Activated T-cell treated with anti-CD3 and anti-CD28 coated beads for 1 hour (primary cell): Measurements from ENCODE around the gene IFNL1.
"Not testable (repeated sequence)": the region's sequence is repeated elsewhere in the genome, so short reads cannot be mapped to it uniquely, and the experiment has no call there.

Source experiments
- DNase-seq: peaks from one replicate; pipeline ENCODE4 v3.0.0-alpha.2; 2020; ENCODE audit warnings: low read depth

IFNL1 gene

GRCh38 chr19:39308531-39309304, 12.5 kb downstream of the IFNL1 start:
- DNase-seq: no peak

DNA sequence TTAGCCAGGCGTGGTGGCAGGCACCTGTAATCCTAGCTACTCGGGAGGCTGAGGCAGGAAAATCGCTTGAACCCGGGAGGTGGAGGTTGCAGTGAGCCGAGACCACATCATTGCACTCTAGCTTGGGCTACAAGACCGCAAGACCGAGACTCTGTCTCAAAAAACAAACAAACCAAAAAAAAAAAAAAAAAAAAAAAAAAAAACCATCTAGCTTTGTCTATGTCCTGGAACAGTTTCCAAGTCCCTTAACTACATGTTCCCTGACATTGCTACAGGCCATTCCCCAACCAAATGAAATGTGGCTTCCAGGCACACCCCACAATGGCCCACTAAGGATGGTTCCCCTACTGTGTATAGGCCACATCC, 13.1 kb downstream of the IFNL1 start:
- not testable (repeated sequence) for DNase-seq

DNA sequence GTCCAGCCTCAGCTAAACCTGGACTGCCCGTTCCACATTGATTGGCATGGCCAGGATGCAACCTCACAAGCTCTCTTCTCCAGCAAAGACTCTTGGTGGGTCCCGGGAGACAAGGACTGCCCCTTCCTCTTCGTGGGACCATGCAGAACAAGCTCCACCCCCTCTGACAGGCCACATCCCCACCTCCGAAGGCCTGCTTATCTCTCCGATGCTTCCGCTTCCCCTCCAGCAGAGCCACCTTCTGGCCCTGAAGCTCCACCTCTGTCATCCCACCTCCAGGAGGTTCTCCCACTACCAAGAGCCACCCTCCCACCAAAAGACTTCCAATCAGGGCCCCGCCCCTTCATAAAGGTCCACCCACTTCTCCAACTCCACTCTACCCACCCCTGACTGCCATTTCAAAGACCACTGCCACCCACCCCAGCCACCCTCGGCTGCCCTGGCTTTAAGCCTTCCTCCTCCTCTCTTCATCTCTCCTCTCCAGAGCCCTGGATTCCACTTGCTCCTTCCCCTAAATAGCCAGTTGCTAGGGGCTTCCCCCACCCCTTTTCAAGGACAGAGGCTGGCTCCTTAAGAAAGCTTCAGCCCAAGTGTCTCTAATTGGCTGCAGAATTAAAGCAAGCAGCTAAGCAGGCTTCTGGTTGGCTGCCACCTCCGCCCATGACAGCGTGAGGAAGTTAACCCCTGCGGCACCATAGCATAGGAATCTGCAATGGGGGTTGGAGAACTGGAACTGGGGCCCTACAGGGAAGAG, 14.5 kb downstream of the IFNL1 start:
- no peak for DNase-seq

- DNase-seq: no peak
These were observed 18.0 kb downstream of the IFNL1 start for GRCh38 chr19:39314016-39314728.

DNA sequence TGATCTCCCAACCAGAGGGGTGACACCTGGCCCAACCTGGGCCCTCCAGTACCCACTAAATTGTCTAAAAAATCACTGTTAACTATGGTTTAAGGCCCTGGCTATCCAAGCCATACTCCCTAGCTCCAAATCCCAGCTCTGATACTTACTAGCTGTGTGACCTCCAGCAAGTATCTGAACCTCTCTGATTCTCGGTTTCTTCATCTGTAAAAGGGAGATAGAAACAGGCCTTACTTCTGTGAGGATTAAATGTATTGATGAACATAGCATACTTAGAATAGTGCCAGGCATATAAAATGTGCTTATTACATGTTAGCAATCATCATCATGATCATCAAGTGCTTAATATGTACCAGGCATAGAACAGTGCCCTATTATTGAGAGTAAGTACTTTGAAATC, 19.7 kb downstream of the IFNL1 start:
- no peak for DNase-seq

DNA sequence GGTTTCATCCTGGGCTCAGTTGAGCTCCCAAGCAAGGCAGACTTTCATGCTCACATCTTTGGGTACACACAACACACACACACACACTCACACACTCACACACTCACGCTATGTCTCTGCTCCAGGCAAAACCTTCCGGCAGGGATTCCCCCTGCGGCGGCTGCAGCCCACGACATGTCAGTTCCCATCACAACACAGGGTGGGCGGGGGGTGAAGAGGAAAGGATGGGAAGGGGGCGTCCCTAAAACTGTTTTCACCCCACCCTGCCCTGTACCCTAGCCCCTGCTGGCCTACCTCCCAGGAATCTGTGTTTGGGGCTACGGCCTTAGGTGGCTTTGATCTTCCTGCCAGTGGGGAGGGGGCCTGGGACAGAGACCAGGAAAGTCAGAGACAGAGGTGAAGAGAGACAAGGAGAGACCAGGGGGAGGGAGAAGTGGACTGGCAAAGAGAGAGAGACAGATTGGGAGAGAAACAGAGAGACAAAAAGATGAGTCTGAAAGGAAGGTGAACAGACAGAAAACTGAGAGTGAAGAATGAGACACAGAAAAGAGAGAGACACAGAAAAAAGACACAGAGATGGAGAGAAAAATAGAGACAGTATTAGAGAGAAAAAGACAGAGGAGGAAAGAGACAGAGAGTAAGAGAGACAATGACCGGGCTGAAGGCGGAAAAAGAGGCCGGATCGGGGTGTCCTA, 20.6 kb downstream of the IFNL1 start:
- DNase-seq: no peak

DNA sequence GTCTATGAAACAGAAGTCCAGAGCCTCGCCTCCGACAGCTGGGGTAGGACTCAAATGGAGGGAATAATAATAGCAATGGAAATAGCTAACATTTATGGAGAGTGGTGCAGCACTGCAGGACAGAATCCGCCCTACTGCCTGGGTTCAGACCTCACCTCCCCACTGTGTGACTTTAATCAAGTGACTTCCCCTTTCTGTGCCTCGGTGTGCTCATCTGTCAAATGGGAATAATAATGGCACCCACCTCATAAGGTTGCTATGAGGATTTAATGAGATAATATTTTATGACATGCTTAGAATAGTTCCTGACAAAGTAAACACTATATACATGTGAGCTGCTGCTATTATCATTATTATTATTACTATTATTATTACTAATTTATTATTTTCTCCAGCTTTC, 21.3 kb downstream of the IFNL1 start:
- DNase-seq: no peak

GRCh38 chr19:39318071-39318470, 21.9 kb downstream of the IFNL1 start:
- DNase-seq: no peak

DNA sequence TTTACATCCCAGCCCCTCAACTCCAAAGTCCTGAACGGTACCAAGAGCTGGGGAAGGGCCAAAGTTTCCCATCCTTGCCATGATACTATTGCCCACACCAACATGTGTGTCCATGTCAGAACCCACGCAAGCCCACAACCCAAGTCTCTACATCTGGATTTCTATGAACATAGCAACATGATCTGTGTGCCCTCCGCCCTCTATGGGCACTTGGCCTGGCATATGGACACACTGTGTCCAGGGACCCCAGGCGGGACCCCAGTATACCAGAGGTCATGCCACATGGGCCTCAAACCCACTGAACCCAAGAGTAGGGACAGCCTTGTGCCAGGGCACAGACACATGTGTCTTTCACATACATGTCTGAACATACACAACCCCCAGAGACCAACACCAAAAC, 22.5 kb downstream of the IFNL1 start:
- DNase-seq: no peak

DNA sequence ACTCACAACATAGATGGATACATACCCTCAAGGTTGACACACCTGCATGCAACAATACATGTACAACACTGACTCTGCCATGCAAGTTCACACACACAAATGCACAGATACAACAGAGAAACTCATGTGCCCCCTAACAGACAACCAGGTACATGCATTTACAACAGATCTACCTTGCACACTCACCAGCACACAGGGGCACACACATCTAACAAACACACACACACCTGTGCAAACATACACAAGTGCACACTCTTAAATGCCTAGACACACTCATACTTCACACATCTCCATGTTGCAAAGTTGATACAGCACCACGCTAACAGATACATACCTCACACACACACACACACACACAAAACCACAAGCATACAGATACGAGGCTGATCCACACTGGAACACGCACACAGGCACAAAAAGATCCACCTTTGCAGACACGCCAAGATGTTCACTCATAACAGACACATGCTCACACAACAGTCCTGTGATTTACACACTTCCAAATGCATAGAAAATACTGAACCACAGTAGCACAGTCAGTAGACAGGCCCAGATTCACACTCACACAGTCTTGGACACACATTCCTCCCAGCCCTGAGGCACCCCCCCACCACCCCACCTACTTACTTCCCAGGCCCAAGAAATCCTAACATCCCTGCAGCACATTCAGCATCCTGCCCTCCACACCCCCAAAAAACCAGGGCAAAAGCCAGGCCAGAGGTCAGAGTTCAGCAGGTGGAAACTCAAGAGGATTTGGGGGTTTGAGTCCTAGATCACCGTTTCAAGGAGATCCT, 23.1 kb downstream of the IFNL1 start:
- no peak for DNase-seq

- no peak for DNase-seq
These were observed 23.7 kb downstream of the IFNL1 start for GRCh38 chr19:39319892-39320248.

GRCh38 chr19:39321117-39321831, 25.1 kb downstream of the IFNL1 start:
- no peak for DNase-seq

DNA sequence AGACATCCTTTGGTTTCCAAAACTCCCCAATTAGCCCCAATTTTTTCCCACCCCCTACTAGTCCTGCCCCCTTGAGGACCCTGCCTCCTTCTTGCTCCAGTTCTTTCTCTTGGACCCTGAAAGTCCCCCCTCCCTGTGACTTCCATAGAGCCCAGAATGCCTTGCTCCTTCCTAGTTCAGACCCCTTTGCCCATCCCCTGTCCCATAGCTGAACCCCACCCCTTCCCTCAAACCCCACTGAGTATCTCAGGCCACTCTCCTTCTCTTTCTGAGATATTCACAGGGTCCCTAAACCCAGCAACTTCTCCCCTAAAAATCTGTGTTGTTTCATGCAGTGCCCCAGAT, 25.6 kb downstream of the IFNL1 start:
- DNase-seq: no peak

DNA sequence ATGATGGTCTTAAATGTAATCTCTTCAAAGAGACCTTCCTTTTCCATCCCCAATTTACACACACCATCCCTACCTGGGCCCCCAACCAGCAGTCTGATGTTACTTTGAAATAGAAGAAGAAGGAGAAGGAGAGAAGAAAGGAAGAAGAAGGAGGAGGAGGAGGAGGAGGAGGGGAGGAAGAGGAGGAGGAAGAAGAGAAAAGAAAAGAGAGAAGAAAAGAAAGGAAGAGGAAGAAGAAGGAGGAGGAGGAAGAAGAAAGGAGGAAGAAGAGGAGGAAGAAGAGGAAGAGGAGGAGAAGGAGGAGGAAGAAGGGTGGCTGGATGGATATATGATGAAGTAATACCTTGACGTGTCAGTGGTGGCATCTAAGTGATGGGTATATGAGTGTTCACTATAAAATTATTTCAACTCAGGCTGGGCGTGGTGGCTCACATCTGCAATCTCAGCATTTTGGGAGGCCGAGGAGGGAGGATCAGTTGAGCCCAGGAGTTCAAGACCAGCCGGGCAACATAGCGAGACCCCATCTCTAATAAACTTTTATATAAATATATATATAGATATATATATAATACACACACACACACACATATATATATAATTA, 28.1 kb downstream of the IFNL1 start:
- DNase-seq: no peak

DNA sequence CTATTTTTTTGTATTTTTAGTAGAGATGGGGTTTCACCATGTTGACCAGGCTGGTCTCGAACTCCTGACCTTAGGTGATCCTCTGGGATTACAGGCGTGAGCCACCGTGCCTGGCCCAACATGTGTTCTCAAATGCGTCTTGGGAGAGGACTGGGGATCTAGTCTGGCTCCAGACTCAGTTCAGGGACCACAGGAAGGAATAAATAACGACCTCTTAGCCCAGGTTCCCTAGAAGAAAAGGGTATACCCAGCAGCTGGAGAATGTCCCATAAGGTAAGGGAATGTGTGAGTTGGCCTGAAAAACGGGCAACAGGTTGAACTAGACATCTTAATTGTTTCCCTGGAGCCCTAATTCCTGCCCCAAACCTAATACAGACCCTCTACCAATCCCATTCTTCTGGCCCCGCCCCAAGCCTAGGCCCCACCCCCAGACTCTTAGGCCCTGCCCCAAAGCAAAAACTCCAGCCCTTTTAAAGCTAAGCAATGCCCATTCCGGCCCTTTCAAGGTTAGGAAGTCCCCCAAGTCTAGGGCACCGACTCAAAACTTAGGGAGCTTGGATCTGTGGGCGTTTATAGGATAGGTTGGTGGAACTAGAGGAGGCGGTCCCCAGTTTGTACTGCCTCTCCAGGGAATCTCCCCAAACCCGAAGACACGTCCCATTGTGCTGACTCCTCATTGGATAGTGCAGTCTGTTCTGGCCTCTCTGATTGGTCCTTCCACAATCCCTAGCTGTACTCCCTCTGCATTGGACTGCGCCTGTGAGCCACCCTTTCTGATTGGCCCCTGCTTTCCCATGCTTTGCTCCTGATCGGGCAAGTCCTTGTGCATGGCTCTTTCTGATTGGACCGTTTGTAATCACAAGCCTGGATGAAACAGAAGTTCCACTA, 29.8 kb downstream of the IFNL1 start:
- DNase-seq: no peak

DNA sequence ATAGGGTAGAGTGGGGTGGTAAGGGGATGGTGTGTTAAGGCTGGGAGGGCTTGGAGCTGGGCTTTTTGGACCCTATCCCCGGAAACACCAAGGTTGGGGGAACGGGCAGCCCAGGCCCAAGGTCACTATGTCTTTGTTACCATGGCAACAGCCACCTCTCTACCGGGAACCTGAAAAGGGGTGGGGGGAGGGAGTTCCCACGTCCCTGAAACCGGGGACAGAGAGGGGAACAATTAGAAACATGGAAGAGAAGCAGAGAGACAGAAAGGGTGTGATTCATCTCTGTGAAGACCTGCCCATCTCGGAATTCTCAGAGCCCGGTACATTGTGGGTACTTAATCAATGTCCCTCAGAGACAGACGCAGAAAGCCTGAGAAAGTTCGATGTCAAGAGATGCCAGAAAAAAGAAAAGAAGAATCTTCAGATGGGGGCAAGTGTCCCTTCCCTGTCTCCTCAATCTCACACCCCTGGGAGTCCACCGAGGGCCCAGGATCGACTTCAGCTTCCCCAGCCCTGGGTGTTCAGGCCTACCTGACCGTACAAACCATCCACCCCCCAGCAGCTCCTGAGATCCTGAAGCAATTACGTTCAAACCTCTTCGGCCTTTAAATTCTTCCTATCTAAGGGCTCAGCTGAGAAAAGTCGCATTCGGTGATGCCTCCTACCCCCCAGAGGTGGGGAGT, 31.3 kb downstream of the IFNL1 start:
- DNase-seq: no peak

GRCh38 chr19:39328046-39328705, 32.0 kb downstream of the IFNL1 start:
- peak; percentile 82 for DNase-seq

DNA sequence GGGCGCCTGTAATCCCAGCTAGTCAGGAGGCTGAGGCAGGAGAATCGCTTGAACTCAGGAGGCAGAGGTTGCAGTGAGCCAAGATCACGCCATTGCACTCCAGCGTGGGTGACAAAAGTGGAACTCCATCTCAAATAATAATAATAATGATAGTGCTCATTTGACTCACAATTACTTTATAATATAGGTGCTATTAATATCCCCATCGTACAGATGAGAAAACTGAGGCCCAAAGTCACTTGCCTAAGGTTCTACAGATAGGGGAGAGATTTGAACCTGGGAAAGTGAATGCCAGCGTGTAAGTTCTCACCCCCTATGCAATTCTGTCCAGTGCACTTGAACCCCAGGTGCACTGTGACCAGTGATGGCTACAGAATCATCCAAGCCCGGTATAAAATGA, 33.7 kb downstream of the IFNL1 start:
- no peak for DNase-seq

DNA sequence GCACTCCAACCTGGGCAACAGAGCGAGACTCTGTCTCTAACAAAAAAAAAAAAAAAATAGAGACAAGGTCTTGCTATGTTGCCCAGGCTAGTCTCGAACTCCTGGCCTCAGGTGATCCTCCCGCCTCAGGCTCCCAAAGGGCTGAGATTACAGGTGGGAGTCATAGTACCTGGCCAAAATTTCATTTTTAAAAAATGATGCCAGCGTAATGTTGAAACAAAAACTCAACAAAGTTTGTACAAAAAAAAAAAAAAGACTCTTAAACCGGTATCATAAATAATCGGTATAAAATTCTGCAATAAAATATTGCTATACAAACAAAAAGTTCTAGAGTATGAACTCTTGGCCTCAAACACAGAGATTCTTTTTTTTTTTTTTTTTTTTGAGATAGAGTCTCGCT, 36.1 kb downstream of the IFNL1 start:
- no peak for DNase-seq
